H9 (cell line): ENCODE results near the gene ZNF362. TPM values are rescaled to one million over a fixed set of nuclear protein-coding genes. Genes with fewer than 3 reads are reported as not detected.

Experiments
- DNase-seq: peaks from one replicate; pipeline ENCODE4 v3.0.0-alpha.2; 2017
- H2AFZ ChIP-seq: one replicate; pipeline ENCODE4 v1.6.1; 2013; ENCODE audit warnings: mild to moderate bottlenecking, low read length, control low read depth, moderate library complexity
- H2AK5ac ChIP-seq: 2 replicates; pipeline ENCODE4 v1.6.1; 2013; ENCODE audit warnings: low read length, control low read depth, mixed read lengths; ENCODE audit not compliant: insufficient read length
- H2BK120ac ChIP-seq: one replicate; pipeline ENCODE4 v1.6.1; 2013; ENCODE audit warnings: low read depth, mild to moderate bottlenecking, low read length, control low read depth, inconsistent platforms; ENCODE audit not compliant: poor library complexity, severe bottlenecking
- H2BK12ac ChIP-seq: 2 replicates; pipeline ENCODE4 v1.6.1; 2013; ENCODE audit warnings: low read length, control low read depth, mixed read lengths, low read depth; ENCODE audit not compliant: insufficient read length
- H2BK15ac ChIP-seq: 2 replicates; pipeline ENCODE4 v1.6.1; 2013; ENCODE audit warnings: low read depth, low read length, control low read depth
- H2BK20ac ChIP-seq: one replicate; pipeline ENCODE4 v1.6.1; 2013; ENCODE audit warnings: low read depth, mild to moderate bottlenecking, low read length, control low read depth, inconsistent platforms; ENCODE audit not compliant: poor library complexity, severe bottlenecking
- H2BK5ac ChIP-seq: 2 replicates; pipeline ENCODE4 v1.6.1; 2013; ENCODE audit warnings: low read length, control low read depth, mixed read lengths; ENCODE audit not compliant: insufficient read length
- H3K14ac ChIP-seq: 2 replicates; pipeline ENCODE4 v1.6.1; 2013; ENCODE audit warnings: low read length, control low read depth; ENCODE audit not compliant: insufficient read depth
- H3K18ac ChIP-seq: 2 replicates; pipeline ENCODE4 v1.6.1; 2013; ENCODE audit warnings: low read depth, mild to moderate bottlenecking, mixed read lengths, low read length, control low read depth; ENCODE audit not compliant: insufficient read length
- H3K23ac ChIP-seq: 2 replicates; pipeline ENCODE4 v1.6.1; 2013; ENCODE audit warnings: low read length, control low read depth, mixed read lengths, low read depth; ENCODE audit not compliant: insufficient read length
- H3K23me2 ChIP-seq: 2 replicates; pipeline ENCODE4 v1.6.1; 2013; ENCODE audit warnings: low read depth, mild to moderate bottlenecking, mixed read lengths, low read length, control low read depth; ENCODE audit not compliant: insufficient read length, poor library complexity, severe bottlenecking
- H3K27ac ChIP-seq: 2 replicates; pipeline ENCODE4 v1.5.1; 2013; ENCODE audit warnings: low read length, control low read depth, mixed read lengths, low read depth; ENCODE audit not compliant: insufficient read length
- H3K27me3 ChIP-seq: 2 replicates; pipeline ENCODE4 v1.6.1; 2013; ENCODE audit warnings: low read length, control low read depth, inconsistent platforms; ENCODE audit not compliant: insufficient read depth
- H3K4ac ChIP-seq: 2 replicates; pipeline ENCODE4 v1.6.1; 2013; ENCODE audit warnings: low read depth, mild to moderate bottlenecking, control low read depth, inconsistent platforms, low read length, moderate library complexity
- H3K4me1 ChIP-seq: 2 replicates; pipeline ENCODE4 v1.6.1; 2013; ENCODE audit warnings: low read length, control low read depth, inconsistent platforms; ENCODE audit not compliant: insufficient read depth
- H3K4me2 ChIP-seq: 2 replicates; pipeline ENCODE4 v1.6.1; 2013; ENCODE audit warnings: low read length, control low read depth, mixed read lengths; ENCODE audit not compliant: insufficient read length, insufficient read depth
- H3K56ac ChIP-seq: 2 replicates; pipeline ENCODE4 v1.6.1; 2013; ENCODE audit warnings: low read depth, mild to moderate bottlenecking, mixed read lengths, low read length, control low read depth; ENCODE audit not compliant: insufficient read length
- H3K79me1 ChIP-seq: 2 replicates; pipeline ENCODE4 v1.6.1; 2013; ENCODE audit warnings: low read depth, mild to moderate bottlenecking, moderate library complexity, low read length, control low read depth, inconsistent platforms; ENCODE audit not compliant: insufficient read depth, poor library complexity, severe bottlenecking
- H3K79me2 ChIP-seq: 2 replicates; pipeline ENCODE4 v1.6.1; 2013; ENCODE audit warnings: low read length, control low read depth, inconsistent platforms; ENCODE audit not compliant: insufficient read depth
- H3K9ac ChIP-seq: 2 replicates; pipeline ENCODE4 v1.6.1; 2013; ENCODE audit warnings: low read length, control low read depth, mixed read lengths; ENCODE audit not compliant: insufficient read length; ENCODE audit errors: extremely low read depth
- H3K9me3 ChIP-seq: one replicate; pipeline ENCODE4 v1.6.1; 2013; ENCODE audit warnings: low read depth, low read length, inconsistent platforms; ENCODE audit not compliant: control insufficient read depth
- H3T11ph ChIP-seq: one replicate; pipeline ENCODE4 v1.6.1; 2013; ENCODE audit warnings: mild to moderate bottlenecking, low read length, control low read depth, inconsistent platforms
- H4K20me1 ChIP-seq: one replicate; pipeline ENCODE4 v1.6.1; 2013; ENCODE audit not compliant: control insufficient read depth, insufficient read length, insufficient read depth
- H4K5ac ChIP-seq: 2 replicates; pipeline ENCODE4 v1.6.1; 2013; ENCODE audit warnings: low read depth, mild to moderate bottlenecking, mixed read lengths, low read length, control low read depth; ENCODE audit not compliant: insufficient read length
- H4K8ac ChIP-seq: replicated peaks from 2 replicates; pipeline ENCODE4 v1.6.1; 2013; ENCODE audit warnings: low read length, control low read depth, mixed read lengths, low read depth; ENCODE audit not compliant: insufficient read length
- H4K91ac ChIP-seq: 2 replicates; pipeline ENCODE4 v1.6.1; 2013; ENCODE audit warnings: low read depth, mild to moderate bottlenecking, moderate library complexity, mixed read lengths, low read length, control low read depth; ENCODE audit not compliant: insufficient read length
- H3K27ac Mint-ChIP-seq, 3 experiments: 2 replicates in 2 of 3; 3 replicates in 1 of 3; pipeline ENCODE4 v1.8.0; 2020 to 2021; ENCODE audit warnings: mixed read lengths in 3 of 3, mild to moderate bottlenecking in 1 of 3, moderate library complexity in 1 of 3
- H3K27me3 Mint-ChIP-seq: 2 replicates; pipeline ENCODE4 v1.8.0; 2021; ENCODE audit warnings: low read depth, mild to moderate bottlenecking, moderate library complexity, mixed read lengths
- H3K36me3 Mint-ChIP-seq, 3 experiments: 2 replicates in 2 of 3; 3 replicates in 1 of 3; pipeline ENCODE4 v1.8.0; 2020 to 2021; ENCODE audit warnings: low read depth in 3 of 3, mixed read lengths in 3 of 3; ENCODE audit not compliant: insufficient read depth in 1 of 3
- H3K4me1 Mint-ChIP-seq, 2 experiments: 2 replicates each; pipeline ENCODE4 v1.8.0; 2020; ENCODE audit warnings: mixed read lengths in 2 of 2
- H3K4me3 Mint-ChIP-seq, 2 experiments: 2 replicates in 1 of 2; 3 replicates in 1 of 2; pipeline ENCODE4 v1.8.0; 2020 to 2021; ENCODE audit warnings: mild to moderate bottlenecking in 2 of 2, mixed read lengths in 2 of 2, moderate library complexity in 1 of 2
- H3K9me3 Mint-ChIP-seq, 2 experiments: 2 replicates in 1 of 2; 3 replicates in 1 of 2; pipeline ENCODE4 v1.8.0; 2020; ENCODE audit warnings: mild to moderate bottlenecking in 2 of 2, mixed read lengths in 2 of 2, moderate library complexity in 1 of 2
- CTCF ChIP-seq: fragments of 200-600 bp; sonication (generic); conservative IDR thresholded peaks from 3 replicates; pipeline ENCODE4 v1.8.0; 2021; ENCODE audit warnings: antibody characterized with exemption, mild to moderate bottlenecking
- WGBS: extraction: QIAGEN DNeasy Blood & Tissue Kit; methylation state at CpG from one replicate; pipeline ENCODE4 v1.1.7; 2013; ENCODE audit warnings: missing lambda C conversion rate, low lambda C conversion rate, mixed read lengths; ENCODE audit not compliant: insufficient read length; ENCODE audit errors: extremely low coverage; 5-methylcytosine and 5-hydroxymethylcytosine counted together
- total RNA-seq: library from RNA; stranded (reverse); gene quantifications from 2 replicates; pipeline ENCODE4 v1.2.1, GENCODE V29; 2021

ZNF362 gene
- total RNA-seq, 1 experiment from 2014 or later, result 18.7 TPM

DNA sequence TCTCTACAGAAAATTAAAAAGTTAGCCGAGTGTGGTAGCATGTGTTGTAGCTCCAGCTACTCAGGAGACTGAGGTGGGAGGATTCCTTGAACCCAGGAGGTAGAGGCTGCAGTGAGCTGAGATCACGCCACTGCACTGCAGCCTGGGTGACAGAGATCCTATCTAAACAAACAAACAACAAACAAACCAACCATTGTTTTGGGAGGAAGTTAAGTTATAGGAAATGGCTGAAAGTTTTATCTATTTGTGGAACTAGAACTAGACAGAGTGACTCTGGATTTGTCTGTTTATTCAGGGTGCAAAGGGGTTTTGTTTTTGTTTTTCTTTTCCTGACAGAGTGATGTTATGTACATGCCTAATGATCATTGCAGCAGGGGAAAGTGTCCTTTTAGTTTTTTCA, 31.0 kb downstream of the ZNF362 start:
- no peak for DNase-seq
- Mint-ChIP-seq H3K4me1 (no peaks in the 10 kb centered on the region), H3K36me3 (peaks cover 14 to 32% (median 29%) of the 10 kb centered on the region in 3 experiments; a peak in 6 of 7 replicates), H3K4me3 (no peak overlapping the region), H3K27ac (no peak overlapping the region; a peak in 1 of 7 replicates), H3K27me3 (no peaks in the 10 kb centered on the region; the same call in 1 of the 2 replicates), H3K9me3 (no peaks in the 10 kb centered on the region; a peak in 1 of 5 replicates)
- Histone ChIP-seq H4K91ac (no peak overlapping the region), H3K23me2 (no peaks in the 10 kb centered on the region), H2BK120ac (no peak overlapping the region), H3K79me1 (no peaks in the 10 kb centered on the region), H2AFZ (no peak overlapping the region), H3K4me1 (no peaks in the 10 kb centered on the region), H2BK20ac (no peak overlapping the region), H3K27ac (no peak overlapping the region), H4K5ac (no peak overlapping the region), H3K14ac (no peak overlapping the region), H4K8ac (no peak overlapping the region), H2BK12ac (no peak overlapping the region), H2BK15ac (no peak overlapping the region), H3K23ac (no peak overlapping the region), H3K9ac (no peak overlapping the region), H3K18ac (no peak overlapping the region), H3K4me2 (no peak overlapping the region), H3K9me3 (no peaks in the 10 kb centered on the region), H3K4ac (no peak overlapping the region), H3K27me3 (no peaks in the 10 kb centered on the region), H4K20me1 (no peaks in the 10 kb centered on the region), H2BK5ac (no peak overlapping the region), H3K56ac (no peak overlapping the region), H3K79me2 (no peaks in the 10 kb centered on the region), H2AK5ac (no peak overlapping the region), H3T11ph (no peak overlapping the region)
- no CpG with 5 or more reads among the region's 2 CpGs for WGBS
- TF ChIP-seq CTCF, result no peak
